Testis (tissue), 3 donors: ENCODE results near the gene LRRC2. TPM values are rescaled to one million over a fixed set of nuclear protein-coding genes. Genes with fewer than 3 reads are reported as not detected.

Experiments
- DNase-seq: peaks from one replicate; pipeline ENCODE4 v3.0.0-alpha.2; 2019
- H3K27ac ChIP-seq, 2 donors: fragments of 200-600 bp; sonication (generic); one replicate each; pipeline ENCODE4 v1.5.1; 2019
- H3K27me3 ChIP-seq: fragments of 200-600 bp; sonication (generic); one replicate; pipeline ENCODE4 v1.5.1; 2019
- H3K36me3 ChIP-seq: fragments of 200-600 bp; sonication (generic); one replicate; pipeline ENCODE4 v1.5.1; 2017; ENCODE audit warnings: low read depth; ENCODE audit errors: missing control alignments
- H3K4me1 ChIP-seq: fragments of 200-600 bp; sonication (generic); one replicate; pipeline ENCODE4 v1.5.1; 2019
- H3K4me3 ChIP-seq, 2 donors: fragments of 200-600 bp; sonication (generic); one replicate each; pipeline ENCODE4 v1.5.1; 2017 to 2019
- H3K9me3 ChIP-seq: fragments of 200-600 bp; sonication (generic); one replicate; pipeline ENCODE4 v1.5.1; 2017
- CTCF ChIP-seq, 3 experiments: fragments of 450-650 bp in 2 of 3; fragments of 200-600 bp in 1 of 3; sonication (generic) in 1 of 3; IDR thresholded peaks; one replicate each; pipeline ENCODE4 v1.5.1; 2016 to 2019; ENCODE audit warnings: antibody characterized with exemption in 3 of 3, mild to moderate bottlenecking in 2 of 3, moderate library complexity in 1 of 3
- POLR2A ChIP-seq: fragments of 450-650 bp; IDR thresholded peaks from one replicate; pipeline ENCODE4 v1.6.1; 2017; ENCODE audit warnings: antibody characterized with exemption, mild to moderate bottlenecking, moderate library complexity
- WGBS, 2 donors: methylation state at CpG; one replicate each; pipeline ENCODE4 v1.1.5; 2018; 5-methylcytosine and 5-hydroxymethylcytosine counted together
- intact Hi-C: fragments of 100-400 bp; cut with DNase I; formaldehyde crosslinking; loops from one replicate; pipeline ENCODE4 v1.15.1; 2023; ENCODE audit warnings: low total_unique reads
- polyA plus RNA-seq: library from polyadenylated mRNA; stranded (reverse); fragments of 350-450 nt; fragmentation: Illumina TruSeq; extraction: RNeasy Lipid Tissue Mini Kit (QIAGEN cat#74804); gene quantifications from one replicate; pipeline ENCODE4 v1.2.3, GENCODE V29; 2014; ENCODE audit warnings: low read depth, low replicate concordance; ENCODE audit not compliant: insufficient read depth
- total RNA-seq, 2 donors: library from RNA; depleted of rRNA; stranded (reverse); fragments of >200 nt; gene quantifications; one replicate each; pipeline ENCODE4 v1.2.3, GENCODE V29; 2016

Gene LRRC2
- total and polyA plus RNA-seq, 3 donors from 2014 or later: 0.71 to 2.2 (median 0.99) TPM

- no peaks in the 10 kb centered on the region for H3K9me3 ChIP-seq
- H3K27ac ChIP-seq: no peak overlapping the region
- WGBS, 2 donors: 76 to 86% methylated on average over 11 of the region's 11 CpGs
- H3K27me3 ChIP-seq: no peaks in the 10 kb centered on the region
- TF ChIP-seq CTCF (IDR thresholded peaks at IDR 0.05): no peak
- no peak for TF ChIP-seq POLR2A
- intact Hi-C loops: no loop called here
- no peak for DNase-seq
- no peaks in the 10 kb centered on the region for H3K4me1 ChIP-seq
- H3K36me3 ChIP-seq: no peaks in the 10 kb centered on the region
- H3K4me3 ChIP-seq: no peak overlapping the region
These were observed 74.7 kb downstream of the LRRC2 start for GRCh38 chr3:46491089-46492070.

- intact Hi-C loops: no loop called here
- H3K4me1 ChIP-seq: no peaks in the 10 kb centered on the region
- 81 to 89% methylated on average over 6 of the region's 6 CpGs for WGBS, 2 donors
- no peaks in the 10 kb centered on the region for H3K36me3 ChIP-seq
- no peaks in the 10 kb centered on the region for H3K9me3 ChIP-seq
- no peak for TF ChIP-seq POLR2A
- no peak for TF ChIP-seq CTCF (IDR thresholded peaks at IDR 0.05)
- no peaks in the 10 kb centered on the region for H3K27me3 ChIP-seq
- no peak overlapping the region for H3K4me3 ChIP-seq
- no peak for DNase-seq
- H3K27ac ChIP-seq: no peak overlapping the region
These were observed 75.6 kb downstream of the LRRC2 start for GRCh38 chr3:46490338-46491084.

- Histone ChIP-seq H3K27ac (no peak overlapping the region), H3K36me3 (no peaks in the 10 kb centered on the region), H3K27me3 (no peaks in the 10 kb centered on the region), H3K9me3 (no peaks in the 10 kb centered on the region), H3K4me1 (no peaks in the 10 kb centered on the region), H3K4me3 (no peak overlapping the region)
- no peak for DNase-seq
- intact Hi-C loops: no loop called here
- no peak for TF ChIP-seq CTCF (IDR thresholded peaks at IDR 0.05)
- TF ChIP-seq POLR2A: no peak
- 63 to 92% methylated on average over 1 of the region's 1 CpG for whole genome bisulfite sequencing, 2 donors
These were observed 76.2 kb downstream of the LRRC2 start for GRCh38 chr3:46489875-46490274.

- no peak overlapping the region for H3K4me3 ChIP-seq
- no peaks in the 10 kb centered on the region for H3K27me3 ChIP-seq
- H3K36me3 ChIP-seq: no peaks in the 10 kb centered on the region
- TF ChIP-seq CTCF (IDR thresholded peaks at IDR 0.05) (no peak), POLR2A (no peak)
- WGBS, 2 donors: 71 to 77% methylated on average over 4 of the region's 4 CpGs
- no peak overlapping the region for H3K27ac ChIP-seq
- H3K9me3 ChIP-seq: no peaks in the 10 kb centered on the region
- intact Hi-C loops: no loop called here
- no peak for DNase-seq
- no peaks in the 10 kb centered on the region for H3K4me1 ChIP-seq
These were observed 76.7 kb downstream of the LRRC2 start for GRCh38 chr3:46489381-46489780.
